GM12864 (cell line): ENCODE results near the gene ZMYM2.

Experiments used
- DNase-seq: peaks from one replicate; pipeline ENCODE4 v3.0.0-alpha.2; 2011; ENCODE audit warnings: low read depth
- H3K4me3 ChIP-seq: 2 replicates; pipeline ENCODE4 v1.5.1; 2011; ENCODE audit warnings: mild to moderate bottlenecking, low read depth, low read length, control low read depth
- TF ChIP-seq, protein P1 (sequence below): IDR thresholded peaks from 2 replicates; pipeline ENCODE4 v1.5.1; 2011; ENCODE audit warnings: low read depth, mild to moderate bottlenecking, moderate library complexity, low read length, control low read depth, inconsistent platforms; ENCODE audit errors: missing control alignments

ZMYM2 gene

GRCh38 chr13:20069956-20070355, 111.4 kb downstream of the ZMYM2 start:
- TF ChIP-seq, protein P1, sequence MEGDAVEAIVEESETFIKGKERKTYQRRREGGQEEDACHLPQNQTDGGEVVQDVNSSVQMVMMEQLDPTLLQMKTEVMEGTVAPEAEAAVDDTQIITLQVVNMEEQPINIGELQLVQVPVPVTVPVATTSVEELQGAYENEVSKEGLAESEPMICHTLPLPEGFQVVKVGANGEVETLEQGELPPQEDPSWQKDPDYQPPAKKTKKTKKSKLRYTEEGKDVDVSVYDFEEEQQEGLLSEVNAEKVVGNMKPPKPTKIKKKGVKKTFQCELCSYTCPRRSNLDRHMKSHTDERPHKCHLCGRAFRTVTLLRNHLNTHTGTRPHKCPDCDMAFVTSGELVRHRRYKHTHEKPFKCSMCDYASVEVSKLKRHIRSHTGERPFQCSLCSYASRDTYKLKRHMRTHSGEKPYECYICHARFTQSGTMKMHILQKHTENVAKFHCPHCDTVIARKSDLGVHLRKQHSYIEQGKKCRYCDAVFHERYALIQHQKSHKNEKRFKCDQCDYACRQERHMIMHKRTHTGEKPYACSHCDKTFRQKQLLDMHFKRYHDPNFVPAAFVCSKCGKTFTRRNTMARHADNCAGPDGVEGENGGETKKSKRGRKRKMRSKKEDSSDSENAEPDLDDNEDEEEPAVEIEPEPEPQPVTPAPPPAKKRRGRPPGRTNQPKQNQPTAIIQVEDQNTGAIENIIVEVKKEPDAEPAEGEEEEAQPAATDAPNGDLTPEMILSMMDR: no peak
- no peak for DNase-seq
- no peak overlapping the region for H3K4me3 ChIP-seq

- TF ChIP-seq, protein P1: no peak
- peak; percentile 7 for DNase-seq
Observed at GRCh38 chr13:20073775-20074174, 115.2 kb downstream of the ZMYM2 start.

DNA sequence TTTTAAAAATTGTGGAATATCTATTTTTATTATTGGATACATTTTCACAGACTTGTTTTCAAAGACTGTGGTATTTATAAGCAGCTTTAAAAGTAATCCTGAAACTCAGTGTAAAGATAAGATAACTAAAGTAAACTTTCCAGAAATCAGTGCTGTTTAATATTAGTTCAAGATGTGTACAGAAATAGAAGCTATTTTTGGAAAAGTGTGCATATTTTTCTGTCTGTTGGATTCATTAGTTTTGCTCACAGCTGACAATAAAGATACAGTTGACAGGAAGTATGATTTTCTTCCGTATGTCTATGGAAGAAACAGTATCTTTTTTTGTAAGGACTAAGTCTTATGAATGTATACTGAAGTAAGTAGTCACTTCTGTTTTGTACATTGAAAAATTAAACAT, 116.4 kb downstream of the ZMYM2 start:
- TF ChIP-seq, protein P1: no peak
- H3K4me3 ChIP-seq: no peak overlapping the region
- no peak for DNase-seq

More at GRCh38 chr13:20073775-20074174, 115.2 kb downstream of the ZMYM2 start:
- no peak overlapping the region for H3K4me3 ChIP-seq

GRCh38 chr13:20077086-20077485, 118.6 kb downstream of the ZMYM2 start:
- no peak overlapping the region for H3K4me3 ChIP-seq
- DNase-seq: no peak
- TF ChIP-seq, protein P1: no peak

- no peak overlapping the region for H3K4me3 ChIP-seq
- TF ChIP-seq, protein P1: no peak
- no peak for DNase-seq
Observed at GRCh38 chr13:20080377-20081164, 122.0 kb downstream of the ZMYM2 start.

DNA sequence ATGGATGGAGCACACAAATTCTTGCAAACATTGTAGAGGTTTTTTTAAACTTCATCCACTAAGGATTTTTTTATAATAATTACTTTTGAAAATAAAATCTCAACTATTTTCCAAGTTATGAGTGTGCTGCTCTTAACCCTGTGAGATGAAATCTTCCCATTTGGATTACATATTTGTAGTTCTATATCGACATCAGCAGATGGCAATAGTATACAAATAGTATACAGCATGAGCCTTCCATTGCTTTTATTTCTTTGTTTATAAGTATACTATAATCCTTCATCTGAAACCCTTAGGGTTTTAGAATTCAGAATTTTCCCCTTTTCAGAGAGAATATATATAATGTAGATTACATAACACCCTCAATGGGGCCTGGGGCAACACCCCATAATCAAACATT, 131.8 kb downstream of the ZMYM2 start:
- H3K4me3 ChIP-seq: no peak overlapping the region
- TF ChIP-seq, protein P1: no peak
- DNase-seq: no peak

DNA sequence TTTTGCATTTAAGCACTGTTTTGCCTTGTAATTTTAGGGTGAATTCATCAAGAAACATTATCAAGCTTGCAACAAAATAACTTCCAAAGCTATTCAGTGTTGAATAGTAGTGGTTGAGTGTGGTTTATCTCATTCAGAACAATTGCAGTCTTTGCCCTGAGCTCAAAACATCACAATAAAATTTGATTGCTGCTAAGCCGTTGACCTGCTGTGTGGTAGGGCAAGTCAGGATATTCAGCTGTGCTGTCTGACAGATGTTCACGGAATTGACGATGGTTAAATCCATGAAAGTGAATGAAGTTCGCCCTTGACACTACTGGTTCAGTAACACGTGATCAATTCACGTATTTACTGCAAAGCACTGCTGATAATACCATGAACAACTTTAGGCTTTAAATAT, 135.4 kb downstream of the ZMYM2 start:
- DNase-seq: no peak

More for the DNA sequence above, 135.4 kb downstream of the ZMYM2 start:
- TF ChIP-seq, protein P1: no peak
- H3K4me3 ChIP-seq: no peak overlapping the region
